GM18519 (cell line): ENCODE results near the gene OLFM4.

ENCODE experiments used
- ATAC-seq: cut with Tn5 transposase; IDR thresholded peaks from one replicate; pipeline ENCODE4 v1.9.1; 2021; ENCODE audit warnings: mild to moderate bottlenecking, moderate library complexity; ENCODE audit not compliant: unreplicated experiment, low FRiP score

OLFM4 gene

DNA sequence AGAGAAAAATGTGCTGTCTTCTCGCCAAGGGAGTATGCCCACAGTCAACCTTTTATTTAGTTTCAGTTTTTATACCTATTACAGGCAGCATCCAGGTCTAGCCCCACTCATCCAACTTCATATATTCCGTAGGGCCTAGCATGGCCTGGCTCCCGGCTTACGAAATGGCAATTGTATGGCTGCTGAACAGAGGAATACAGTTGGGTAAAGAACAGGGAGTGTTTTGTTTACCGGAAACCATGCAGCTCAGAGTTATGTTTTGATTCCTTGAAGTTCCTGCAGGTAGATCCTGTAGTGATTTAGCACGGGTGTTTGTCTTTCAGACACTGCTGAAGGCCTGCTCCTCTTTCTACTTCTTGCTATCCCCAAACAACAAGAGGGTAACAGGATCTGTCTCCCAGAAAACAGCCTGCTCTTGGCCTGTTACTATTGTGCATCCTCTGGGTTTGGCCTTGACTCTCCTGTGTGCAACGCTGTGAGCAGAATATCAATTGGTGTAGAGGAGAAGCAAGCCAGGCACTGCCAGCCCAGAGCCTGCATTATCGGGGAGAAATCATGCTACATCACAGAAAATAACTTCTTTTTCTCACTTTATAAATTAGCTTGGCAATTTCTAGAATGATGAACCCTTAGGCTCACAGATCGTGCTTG is 32.4 kb downstream of the OLFM4 start:
- no peak for ATAC-seq

DNA sequence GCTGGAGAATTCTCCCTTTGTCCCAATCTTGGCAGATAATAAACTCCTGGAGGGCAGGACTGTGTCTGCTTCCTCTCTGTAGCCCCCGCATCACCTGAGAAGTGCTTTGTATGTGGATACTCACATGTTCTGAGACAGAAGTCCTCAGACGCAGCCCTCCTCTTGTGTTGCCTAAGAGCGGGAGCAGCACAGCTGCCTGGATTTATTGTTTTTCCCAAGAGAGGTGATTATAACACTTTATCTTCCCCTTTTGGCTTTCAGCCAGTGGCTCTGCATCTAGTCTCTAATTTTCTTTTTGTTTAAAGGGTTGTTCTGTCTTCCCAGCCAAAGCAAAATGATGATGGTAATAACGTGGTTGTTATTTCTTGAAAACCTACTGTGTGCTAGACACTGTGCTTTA is 36.1 kb downstream of the OLFM4 start:
- no peak for ATAC-seq

DNA sequence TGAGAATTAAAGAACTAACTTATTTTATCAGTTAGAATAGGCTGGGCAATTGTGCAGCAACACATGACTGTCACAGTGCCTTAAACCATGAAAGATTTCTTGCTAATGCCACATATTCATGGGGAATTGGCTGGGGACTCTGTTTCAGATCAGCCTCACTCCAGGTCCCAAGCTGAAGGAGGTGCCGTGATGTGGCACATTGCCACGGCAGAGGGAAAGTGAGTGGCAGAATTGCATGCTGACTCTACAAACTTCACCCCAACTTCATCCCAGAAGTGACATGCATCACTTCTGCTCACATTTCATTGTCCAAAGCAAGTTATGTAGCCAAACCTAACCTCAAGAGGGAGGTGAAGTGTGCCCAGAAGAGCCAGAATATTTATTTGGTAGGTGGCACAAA is 37.8 kb downstream of the OLFM4 start:
- ATAC-seq, result no peak

DNA sequence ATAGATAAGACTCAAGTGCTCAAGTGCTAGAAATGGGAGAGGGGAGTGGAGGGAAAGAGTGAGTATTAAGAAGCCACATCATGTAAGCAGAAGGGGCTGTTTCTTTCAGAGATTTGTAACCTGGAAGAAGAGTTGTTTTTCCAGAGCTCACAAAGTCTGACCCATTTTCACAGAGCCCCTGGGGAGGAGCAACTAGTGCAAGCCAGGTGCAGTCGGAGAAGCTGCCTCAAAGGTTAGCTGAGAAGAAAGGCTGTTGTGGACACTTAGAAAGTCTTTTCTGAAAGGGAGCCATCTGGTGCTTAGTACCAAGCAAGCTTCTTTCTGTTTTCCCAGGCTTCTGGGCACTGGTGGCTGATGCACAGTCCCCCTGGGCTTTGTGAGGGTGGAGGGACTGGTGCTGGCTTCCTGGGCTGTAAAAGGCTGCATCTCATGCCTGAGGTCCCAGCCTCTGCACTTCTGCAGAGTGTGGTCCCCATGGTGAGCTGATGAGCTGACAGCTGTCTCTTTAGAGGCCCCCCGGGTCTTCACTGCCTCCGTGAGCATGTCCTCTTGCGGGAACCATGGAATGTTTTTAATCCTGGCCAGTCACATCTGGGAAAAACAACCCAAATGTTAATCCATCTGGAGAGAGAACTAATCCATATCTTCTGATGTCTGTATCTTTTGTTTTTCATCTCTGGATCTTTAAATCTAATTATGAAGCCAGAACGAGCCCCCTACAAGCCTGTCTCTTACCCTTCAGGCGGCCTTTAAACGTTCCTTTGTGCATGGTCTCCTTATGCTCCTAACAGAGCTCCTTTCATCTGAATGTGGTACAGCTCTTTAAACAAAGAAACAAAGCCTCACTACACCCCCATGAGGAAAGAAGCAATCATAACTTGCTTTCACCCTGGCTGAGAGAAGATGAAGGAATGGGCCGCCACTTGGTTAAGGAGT is 40.2 kb downstream of the OLFM4 start:
- no peak for ATAC-seq

DNA sequence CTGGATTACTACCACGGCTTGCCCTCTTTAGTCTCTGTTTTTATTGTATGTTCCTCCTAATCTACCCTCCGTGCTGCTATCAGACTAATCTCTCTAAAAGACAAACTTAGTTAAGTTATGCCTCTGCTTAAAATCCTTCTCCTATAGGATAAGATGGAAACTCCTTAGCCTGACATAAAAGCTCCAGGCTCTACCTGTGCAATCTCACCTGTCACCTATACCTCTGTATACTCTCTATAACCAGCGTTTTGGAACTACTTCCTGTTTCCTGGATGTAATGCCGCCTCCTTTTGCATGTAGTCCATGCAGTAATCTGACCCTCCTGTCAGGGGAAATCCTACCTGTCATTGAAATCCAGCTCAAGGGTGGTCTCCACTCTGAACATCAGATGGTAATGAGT is 41.2 kb downstream of the OLFM4 start:
- no peak for ATAC-seq

DNA sequence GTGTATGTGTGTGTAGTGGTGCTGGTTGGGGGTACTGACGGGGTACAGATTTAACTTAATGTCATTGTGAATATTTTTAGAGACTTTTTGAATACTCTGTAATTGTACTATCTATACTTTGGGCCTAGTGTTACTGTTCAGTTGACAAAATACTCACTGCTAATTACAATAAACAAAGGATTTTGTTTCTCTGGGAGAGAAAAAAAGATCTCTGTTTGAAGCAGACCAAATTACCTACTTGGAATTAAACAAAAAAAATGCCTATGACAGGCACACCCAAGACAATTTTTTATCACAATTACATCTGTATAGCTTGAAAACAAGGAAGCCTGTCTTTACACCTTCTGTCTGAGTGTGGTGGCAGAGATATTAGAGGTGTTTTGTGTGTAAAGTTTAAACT is 45.1 kb downstream of the OLFM4 start:
- ATAC-seq, result no peak

DNA sequence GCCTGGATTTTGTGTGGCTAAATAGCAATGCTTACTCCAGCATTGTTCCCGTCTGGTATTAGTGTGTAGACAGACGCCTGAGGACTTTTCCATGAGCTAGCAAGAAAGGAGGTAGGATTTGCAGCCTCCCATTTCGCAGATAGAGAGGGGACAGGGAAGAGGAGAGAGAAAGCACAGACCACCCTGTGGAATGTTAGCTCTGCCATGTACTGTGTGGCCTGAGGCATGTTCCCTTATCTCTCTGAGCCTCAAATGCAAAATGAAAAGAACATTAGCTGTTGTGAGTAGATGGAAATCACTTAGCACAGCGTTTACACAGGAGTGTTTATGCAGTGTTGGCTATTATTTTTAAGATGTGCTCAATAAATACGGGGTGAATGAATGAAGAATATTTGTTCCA is 45.5 kb downstream of the OLFM4 start:
- no peak for ATAC-seq

DNA sequence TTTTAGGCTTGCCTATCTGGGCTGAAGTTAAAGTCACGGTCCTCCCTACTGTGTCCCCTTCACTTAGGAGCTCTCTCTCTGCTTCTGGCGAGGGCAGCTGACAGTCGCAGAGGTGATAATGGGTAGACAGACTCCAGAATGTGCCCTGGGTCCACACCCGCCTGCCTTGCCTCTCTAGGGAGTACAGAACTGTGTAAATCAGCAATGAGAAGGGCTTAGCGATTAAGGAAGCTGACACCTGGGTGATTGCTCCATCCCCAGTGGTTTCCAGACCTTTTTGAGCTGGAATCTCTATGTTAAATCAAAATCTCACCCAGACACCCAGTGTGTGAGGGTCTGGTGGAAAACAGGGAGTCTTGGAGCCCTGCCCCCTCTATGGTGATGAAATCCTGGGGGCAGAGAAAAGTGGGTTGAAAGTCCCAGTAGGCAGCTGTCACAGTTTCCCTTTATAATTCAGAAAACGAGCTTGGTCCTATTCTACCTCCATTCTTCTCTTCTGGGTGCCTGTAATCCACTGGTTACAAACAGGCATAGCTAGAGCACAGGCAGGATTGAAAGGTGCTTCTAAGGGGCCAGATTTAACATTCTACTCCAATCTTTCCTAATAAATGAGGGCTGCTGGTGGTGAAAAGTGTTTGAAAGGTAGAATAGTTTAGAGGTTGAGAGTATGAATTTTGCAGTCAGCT is 46.9 kb downstream of the OLFM4 start:
- no peak for ATAC-seq

DNA sequence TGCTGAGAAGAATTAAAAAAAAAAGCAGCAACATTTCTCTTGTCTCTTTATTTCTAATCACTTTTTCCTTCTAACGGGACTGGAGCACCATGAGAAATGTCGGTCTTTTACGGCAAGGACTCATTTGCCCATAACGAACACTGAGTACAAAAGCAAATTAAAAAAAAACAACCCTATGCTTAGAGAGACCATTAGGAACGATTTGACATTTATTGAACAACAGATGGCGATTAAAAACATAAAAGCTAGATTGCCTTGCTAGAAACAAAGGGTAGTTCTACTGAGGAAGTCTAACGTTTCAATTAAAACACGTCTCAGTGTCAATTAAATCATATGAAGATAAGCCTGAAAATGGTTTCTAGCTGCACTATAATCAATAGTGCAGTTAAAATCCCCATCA is 51.1 kb downstream of the OLFM4 start:
- ATAC-seq, result no peak

DNA sequence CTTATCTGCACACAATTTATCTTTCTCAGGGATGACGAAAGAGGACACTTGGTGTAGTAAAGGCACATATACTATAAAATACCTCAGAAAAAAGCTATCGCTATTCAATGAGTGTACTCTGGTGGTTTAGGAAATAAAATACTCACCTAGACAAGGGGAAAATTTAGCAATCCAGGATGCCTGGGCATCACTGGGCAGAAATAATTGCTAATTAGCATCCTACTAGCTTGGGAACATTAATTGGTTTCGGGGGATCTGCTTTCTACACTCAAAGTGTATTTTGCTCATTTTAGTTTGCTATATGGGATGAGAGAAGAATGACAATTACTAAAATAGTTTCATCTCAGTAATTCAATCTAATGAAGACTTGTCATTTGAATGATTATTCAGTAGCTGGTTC is 60.3 kb downstream of the OLFM4 start:
- no peak for ATAC-seq

DNA sequence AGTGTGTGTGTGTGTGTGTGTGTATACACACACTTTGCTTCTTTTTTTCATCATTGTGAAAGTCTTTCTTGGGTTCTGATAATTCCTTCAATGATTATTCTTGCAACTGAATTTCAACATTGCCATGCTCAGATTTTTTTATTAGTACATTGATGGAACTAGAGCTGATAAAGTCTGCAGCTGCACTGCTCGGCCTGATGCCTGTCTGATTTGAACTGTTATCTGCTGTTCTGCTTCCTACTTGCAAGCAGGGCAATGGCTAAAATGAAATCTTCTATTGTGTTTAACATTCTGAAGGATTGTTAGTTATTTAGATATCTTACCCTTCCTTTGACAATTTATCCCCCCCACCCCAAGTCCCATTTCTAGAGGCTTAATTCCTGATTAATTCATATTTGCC is 61.3 kb downstream of the OLFM4 start:
- no peak for ATAC-seq

DNA sequence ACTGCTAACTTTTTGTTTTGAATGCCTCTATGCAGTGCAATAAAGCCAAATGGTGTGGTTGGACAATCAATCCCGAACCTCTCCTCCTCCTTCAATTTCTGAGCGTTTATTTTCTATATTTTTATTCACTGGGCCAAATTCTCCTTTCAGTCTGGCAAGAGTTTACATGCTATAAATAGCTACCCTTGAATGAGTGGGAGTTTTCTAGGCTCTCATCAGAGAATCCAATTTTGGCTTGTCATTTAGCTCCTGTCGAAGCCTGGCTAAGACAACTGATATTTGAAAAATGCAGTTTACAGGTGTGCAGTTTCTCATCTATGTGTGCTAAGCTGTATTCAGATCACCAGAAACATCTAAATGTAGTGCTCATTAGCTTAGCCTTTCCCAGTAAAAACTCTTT is 61.8 kb downstream of the OLFM4 start:
- ATAC-seq, result no peak

DNA sequence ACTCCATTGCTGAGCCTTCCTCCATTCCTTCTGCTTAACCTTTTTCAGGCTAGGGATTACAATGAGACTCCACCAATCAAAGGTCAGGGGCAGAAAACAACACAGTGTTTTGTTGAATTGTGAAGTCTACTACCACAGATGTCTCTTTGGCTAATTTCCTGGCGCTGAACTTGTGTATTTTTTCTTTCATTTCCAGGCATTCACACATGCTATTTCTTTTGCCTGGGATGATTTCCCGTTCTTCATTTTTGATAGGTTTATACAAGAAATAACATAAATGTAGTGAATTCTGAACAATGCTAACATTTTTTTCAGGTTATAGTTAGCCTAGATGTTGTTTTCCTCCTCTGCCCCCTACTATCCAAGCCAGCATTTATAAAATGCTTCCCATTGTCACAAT is 64.3 kb downstream of the OLFM4 start:
- ATAC-seq, result no peak

DNA sequence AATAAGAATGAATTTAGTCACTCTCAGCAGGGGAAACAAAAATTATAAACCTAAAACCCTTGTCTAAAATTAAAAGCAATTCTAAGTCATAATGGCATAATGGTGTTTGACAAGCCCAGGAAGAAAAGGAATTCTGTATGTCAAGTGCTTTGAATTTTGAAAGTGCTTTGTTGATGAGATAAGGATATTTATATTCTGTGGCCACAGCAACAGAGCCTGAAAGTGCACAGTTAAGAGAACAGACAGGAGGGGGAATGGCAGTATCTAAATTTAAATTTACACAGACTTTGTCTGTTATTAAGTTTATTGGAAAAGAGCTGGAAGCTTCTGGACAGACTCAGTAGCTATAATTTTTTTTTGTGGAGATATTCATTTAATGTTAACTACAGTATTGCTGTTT is 69.8 kb downstream of the OLFM4 start:
- ATAC-seq, result no peak

DNA sequence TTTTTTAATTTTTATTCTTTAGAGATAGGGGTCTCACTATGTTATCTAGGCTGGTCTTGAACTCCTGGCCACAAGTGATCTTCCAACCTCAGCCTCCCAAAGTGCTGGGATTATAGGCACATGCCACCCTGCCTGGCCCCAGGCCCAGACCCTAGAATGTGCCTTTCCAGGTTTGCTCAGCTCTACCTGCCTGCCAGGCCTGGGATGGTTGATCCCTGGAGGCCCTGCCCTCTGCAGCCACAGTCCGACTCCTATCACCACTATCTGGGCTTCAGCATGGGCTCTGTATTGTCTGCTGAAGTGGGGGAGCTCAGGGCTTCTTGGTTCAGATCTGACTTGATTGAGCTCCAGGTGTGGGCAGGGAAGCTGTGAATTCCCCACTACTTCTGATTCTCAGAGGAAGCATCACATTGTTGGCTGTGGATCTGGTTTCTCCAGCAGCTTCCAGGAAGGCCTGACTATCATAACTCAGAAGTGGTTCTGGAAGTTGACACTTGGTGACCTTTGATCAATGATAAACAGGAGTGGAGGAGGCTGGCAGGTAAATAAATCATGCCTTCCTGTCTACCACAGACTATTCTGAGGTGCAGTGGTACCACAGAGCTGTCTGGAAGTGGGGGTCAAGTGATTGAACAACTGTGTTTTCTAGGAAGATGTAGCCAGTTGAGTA is 71.9 kb downstream of the OLFM4 start:
- no peak for ATAC-seq
